Middle frontal gyrus (tissue), 1 donor: ENCODE measurements around the gene VAMP4.
"Not testable (repeated sequence)": the region's sequence is repeated elsewhere in the genome, so short reads cannot be mapped to it uniquely, and the experiment has no call there.

Source experiments
- DNase-seq: peaks from one replicate; pipeline ENCODE4 v3.0.0-alpha.2; 2015; ENCODE audit warnings: low spot score; ENCODE audit errors: extremely low spot score

VAMP4 gene

GRCh38 chr1:171753182-171753581, 11.3 kb upstream of the VAMP4 start:
- no peak for DNase-seq

GRCh38 chr1:171751221-171751620, 9.4 kb upstream of the VAMP4 start:
- DNase-seq = no peak

DNA sequence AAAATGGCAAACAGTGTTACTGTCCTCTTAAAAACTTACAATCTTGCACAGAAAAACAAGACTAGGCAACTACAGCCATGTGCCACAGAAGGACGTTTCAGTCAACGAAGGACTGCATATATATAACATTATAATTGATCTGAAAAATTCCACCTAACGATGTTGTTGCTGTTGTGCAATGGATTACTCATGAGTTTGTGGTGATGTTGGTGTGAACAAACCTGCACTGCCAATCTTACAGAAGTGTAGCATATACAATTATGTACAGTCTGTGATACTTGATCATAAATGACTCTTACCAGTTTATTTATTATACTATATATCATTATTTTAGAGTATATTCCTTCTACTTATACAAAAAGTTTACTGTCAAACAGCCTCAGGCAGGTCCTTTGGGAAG, 6.8 kb upstream of the VAMP4 start:
- DNase-seq = no peak

- no peak for DNase-seq
Measured at GRCh38 chr1:171744986-171745385, 3.1 kb upstream of the VAMP4 start.

DNA sequence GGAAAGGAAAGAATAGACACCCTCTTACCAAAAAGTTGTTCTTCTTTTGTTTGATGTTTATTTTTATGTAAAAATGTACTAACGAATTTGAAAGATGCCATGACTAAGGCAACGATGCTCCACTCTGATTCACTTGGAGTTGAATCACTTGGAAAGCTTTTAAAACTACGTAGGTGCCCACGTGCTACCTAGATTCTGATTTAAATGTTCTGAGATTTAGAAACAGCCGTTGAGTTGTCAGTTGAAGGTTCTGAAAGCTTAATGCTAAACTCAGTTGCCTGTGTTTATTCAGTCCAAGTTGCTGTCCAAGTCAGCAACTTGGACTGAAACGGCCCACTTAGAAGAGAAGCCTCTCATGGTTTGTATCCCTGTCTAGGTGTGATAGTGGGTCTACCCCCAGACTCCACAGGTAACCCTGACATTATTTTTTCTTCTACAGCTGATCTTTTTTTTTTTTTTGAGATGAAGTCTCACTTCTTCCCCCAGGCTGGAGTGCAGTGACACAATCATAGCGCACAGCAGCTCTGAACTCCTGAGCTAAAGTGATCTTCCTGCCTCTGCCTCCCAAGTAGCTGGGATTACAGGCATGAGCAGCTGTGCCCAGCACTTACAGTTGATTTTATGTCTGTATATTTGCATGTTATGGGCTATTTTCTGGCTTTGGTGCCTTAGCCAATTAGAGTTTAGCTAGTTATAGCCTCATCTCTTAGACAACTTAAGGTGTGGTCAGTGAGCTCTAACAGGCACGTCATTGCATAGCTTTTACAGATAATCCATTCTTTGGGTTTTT, 1.4 kb upstream of the VAMP4 start:
- DNase-seq = no peak

GRCh38 chr1:171742577-171742922, 685 bp upstream of the VAMP4 start:
- no peak for DNase-seq

- DNase-seq = no peak
Measured at GRCh38 chr1:171740987-171741871, 636 bp downstream of the VAMP4 start.

DNA sequence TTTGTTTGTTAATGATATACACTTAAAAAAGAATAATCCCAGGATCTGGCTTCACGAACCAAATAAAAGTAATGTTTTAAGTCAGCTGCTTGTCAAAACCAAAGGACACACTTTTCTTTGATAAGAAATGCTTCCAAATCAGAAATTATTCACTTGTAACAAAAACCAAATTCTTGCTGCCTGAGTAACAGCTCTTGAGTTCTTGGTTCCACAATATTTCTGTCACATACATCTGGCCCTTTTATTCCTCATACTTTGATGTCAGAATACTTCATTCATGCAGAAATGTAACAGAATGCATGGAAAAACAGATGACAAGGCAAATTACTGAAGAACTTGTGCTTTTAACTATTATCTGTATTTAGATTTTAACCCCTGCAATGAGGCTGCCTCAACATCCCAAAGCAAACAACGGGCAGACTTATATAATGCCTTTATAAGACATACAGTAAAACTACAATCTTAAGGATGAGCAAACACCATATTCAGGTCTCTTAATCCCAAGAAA, 1.5 kb downstream of the VAMP4 start:
- no peak for DNase-seq

GRCh38 chr1:171739656-171740055, 2.2 kb downstream of the VAMP4 start:
- DNase-seq = no peak

- no peak for DNase-seq
Measured at GRCh38 chr1:171738911-171739310, 3.0 kb downstream of the VAMP4 start.

GRCh38 chr1:171736196-171736595, 5.7 kb downstream of the VAMP4 start:
- DNase-seq = no peak

DNA sequence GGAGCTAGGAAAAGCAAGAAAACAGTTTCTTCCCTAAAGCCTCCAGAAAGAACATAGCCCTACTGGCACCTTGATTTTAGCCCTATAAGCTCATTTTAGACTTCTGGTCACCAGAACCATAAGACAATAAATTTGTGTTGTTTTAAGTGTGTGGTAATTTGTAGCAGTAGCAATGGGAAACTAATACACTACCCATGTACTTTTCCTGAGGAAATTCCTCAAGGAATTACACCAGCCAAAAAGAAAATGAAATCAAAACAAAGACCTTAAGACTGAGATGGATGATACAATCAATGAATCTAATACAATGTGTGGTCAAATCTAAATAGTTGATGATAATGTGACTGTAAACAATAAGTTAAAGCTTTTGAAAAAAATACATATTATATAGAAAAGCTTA, 11.8 kb downstream of the VAMP4 start:
- DNase-seq = no peak

DNA sequence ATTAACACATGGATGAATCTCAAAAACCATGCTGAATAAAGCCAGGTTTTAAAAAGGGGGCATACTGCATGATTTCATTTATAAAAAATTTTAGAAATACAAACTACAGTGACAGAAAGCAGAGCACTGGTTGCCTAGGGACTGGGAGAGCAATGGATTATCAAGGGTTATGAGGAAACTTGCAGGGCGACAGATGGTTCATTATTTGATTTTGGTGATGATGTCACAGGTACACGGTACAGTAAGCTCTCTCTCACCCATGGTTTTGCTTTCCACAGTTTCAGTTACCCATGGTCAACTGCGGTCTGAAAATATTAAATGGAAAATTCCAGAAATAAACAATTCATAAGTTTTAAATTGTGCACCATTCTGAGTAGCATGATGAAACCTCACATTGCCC, 14.1 kb downstream of the VAMP4 start:
- no peak for DNase-seq

DNA sequence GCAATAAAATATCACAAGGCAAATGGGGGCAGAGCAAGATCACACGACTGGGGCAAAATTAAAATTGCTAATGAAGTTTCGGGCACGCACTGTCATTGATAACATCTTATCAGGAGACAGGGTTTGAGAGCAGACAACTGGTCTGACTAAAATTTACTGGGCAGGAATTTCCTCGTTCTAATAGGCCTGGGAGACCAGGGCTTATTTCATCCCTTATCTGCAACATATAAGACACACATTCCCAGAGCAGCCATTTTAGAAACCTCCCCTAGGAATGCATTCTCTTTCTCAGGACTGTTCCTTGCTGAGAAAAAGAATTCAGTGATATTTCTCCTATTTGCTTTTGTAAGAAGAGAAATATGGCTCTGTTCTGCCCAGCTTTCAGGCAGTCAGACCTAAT, 18.7 kb downstream of the VAMP4 start:
- not testable (repeated sequence) for DNase-seq

- no peak for DNase-seq
Measured at GRCh38 chr1:171718848-171719247, 23.0 kb downstream of the VAMP4 start.

DNA sequence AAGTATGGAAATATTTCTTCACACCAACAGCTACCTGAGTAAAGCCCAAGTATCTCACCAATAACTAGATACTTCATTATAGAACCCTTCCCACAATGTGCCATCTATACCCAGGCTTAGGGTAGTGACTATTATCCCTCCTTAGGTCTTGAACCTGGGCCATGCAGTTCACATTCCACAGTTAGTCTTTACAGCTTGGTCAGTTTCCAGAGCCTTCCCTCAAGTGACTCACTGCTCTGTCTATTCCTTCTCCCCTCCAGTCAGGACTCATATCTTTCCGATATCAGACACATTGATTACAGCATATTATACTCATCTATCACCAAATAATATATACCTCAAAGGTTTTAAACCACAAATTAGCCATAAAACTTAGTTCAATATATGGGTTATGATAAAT, 23.6 kb downstream of the VAMP4 start:
- no peak for DNase-seq

GRCh38 chr1:171717062-171717718, 24.7 kb downstream of the VAMP4 start:
- DNase-seq = no peak

- no peak for DNase-seq
Measured at GRCh38 chr1:171716616-171717015, 25.2 kb downstream of the VAMP4 start.

GRCh38 chr1:171715813-171716251, 26.0 kb downstream of the VAMP4 start:
- no peak for DNase-seq

DNA sequence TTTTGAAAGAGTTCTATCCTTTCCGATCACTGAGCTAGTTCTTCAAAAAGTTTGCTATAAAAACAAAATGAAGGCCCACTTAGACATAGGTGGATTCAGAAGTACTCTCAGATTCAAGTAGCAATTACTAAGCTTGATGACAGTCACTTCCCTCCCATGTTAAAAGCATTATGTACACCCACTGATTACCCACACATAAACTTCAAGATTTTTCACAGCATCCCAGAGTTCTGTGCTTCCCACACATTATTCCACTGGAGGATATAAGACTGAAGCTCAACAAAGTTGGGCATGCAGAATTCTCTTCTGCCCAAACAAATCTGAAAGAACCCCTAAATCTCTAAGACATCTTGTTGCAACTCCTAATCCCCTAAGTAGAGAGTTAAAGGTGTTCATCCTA, 29.5 kb downstream of the VAMP4 start:
- no peak for DNase-seq

DNA sequence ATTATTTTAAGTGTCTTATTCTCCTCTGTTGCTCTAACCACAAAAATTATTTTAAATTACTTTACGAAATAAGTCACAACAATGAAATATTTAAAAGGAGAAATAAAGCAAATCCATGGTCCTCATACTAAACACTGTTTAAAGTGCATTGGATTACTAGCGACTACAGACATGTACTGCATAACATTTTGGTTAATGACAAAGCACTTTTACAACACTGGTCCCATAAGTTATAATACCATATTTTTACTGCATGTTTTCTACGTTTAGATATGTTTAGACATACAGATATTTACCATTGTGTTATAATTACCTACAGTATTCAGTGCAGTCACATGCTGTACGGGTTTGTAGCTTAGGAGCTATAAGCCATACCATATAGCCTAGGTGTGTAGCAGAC, 30.2 kb downstream of the VAMP4 start:
- DNase-seq = no peak

GRCh38 chr1:171707583-171707982, 34.3 kb downstream of the VAMP4 start:
- no peak for DNase-seq
